B cell (primary cell): ENCODE results near the gene UTS2. TPM values are rescaled to one million over a fixed set of nuclear protein-coding genes. Genes with fewer than 3 reads are reported as not detected.

Experiments used
- ATAC-seq: fragments of 200-7000 bp; cut with Tn5 transposase; one replicate; pipeline ENCODE4 v1.10.0; 2021; ENCODE audit warnings: low read depth, mild to moderate bottlenecking, moderate number of reproducible peaks, moderate library complexity
- CTCF ChIA-PET: fragments of 350-600 bp; sonication (Branson Sonifier 250); formaldehyde crosslinking; loops from one replicate; lab custom pipeline; 2021; ENCODE audit warnings: antibody characterized with exemption, inconsistent platforms; lab: Charles Lee
- POLR2A ChIA-PET: fragments of 350-600 bp; sonication (Branson Sonifier 250); formaldehyde crosslinking; loops from one replicate; lab custom pipeline; 2021; ENCODE audit warnings: antibody characterized with exemption; lab: Charles Lee
- DNase-seq: peaks from one replicate; pipeline ENCODE4 v3.0.0; 2013
- H2AFZ ChIP-seq: 2 replicates; pipeline ENCODE4 v1.6.1; 2012; ENCODE audit warnings: mild to moderate bottlenecking, low read depth, low read length; ENCODE audit not compliant: insufficient read depth, poor library complexity, severe bottlenecking
- H3K27ac ChIP-seq, 2 donors: 1 replicate in 1 of 2; 2 replicates in 1 of 2; pipeline ENCODE4 v1.5.1; 2012 to 2013; ENCODE audit warnings: low read length in 2 of 2, mild to moderate bottlenecking in 2 of 2, moderate library complexity in 1 of 2
- H3K27me3 ChIP-seq, 4 experiments: fragments of 200-600 bp in 1 of 4; sonication (generic) in 1 of 4; replicated peaks in 1 of 4; 1 replicate in 2 of 4; 2 replicates in 2 of 4; pipeline versions ENCODE4 v1.6.1 to v1.7.0; 2013 to 2016; ENCODE audit warnings: low read length in 3 of 4, mild to moderate bottlenecking in 2 of 4, mixed read lengths in 1 of 4, moderate library complexity in 1 of 4; ENCODE audit not compliant: insufficient read depth in 4 of 4, control insufficient read depth in 3 of 4; ENCODE audit errors: control extremely low read depth in 1 of 4
- H3K36me3 ChIP-seq, 2 experiments: replicated peaks in 1 of 2; 1 replicate in 1 of 2; 2 replicates in 1 of 2; pipeline versions ENCODE4 v1.6.1 to v1.7.1; 2013; ENCODE audit warnings: low read length in 1 of 2; ENCODE audit not compliant: insufficient read depth in 2 of 2, control insufficient read depth in 1 of 2; ENCODE audit errors: control extremely low read depth in 1 of 2, extremely low read depth in 1 of 2
- H3K4me1 ChIP-seq, 2 donors: fragments of 200-600 bp in 1 of 2; sonication (generic) in 1 of 2; 1 replicate in 1 of 2; 2 replicates in 1 of 2; pipeline versions ENCODE4 v1.5.1 to v1.6.1; 2013 to 2017; ENCODE audit warnings: low read length in 2 of 2; ENCODE audit not compliant: control insufficient read depth in 2 of 2, insufficient read depth in 2 of 2
- H3K4me2 ChIP-seq: replicated peaks from 2 replicates; pipeline ENCODE3; 2012; ENCODE audit warnings: mild to moderate bottlenecking, low read depth, low read length; ENCODE audit not compliant: poor library complexity, severe bottlenecking
- H3K4me3 ChIP-seq, 5 experiments: fragments of 200-600 bp in 1 of 5; sonication (generic) in 1 of 5; 1 replicate in 3 of 5; 2 replicates in 2 of 5; pipeline versions ENCODE4 v1.5.1 to v1.7.0; 2011 to 2016; ENCODE audit warnings: low read length in 4 of 5, mild to moderate bottlenecking in 4 of 5, low read depth in 2 of 5, control low read depth in 1 of 5, moderate library complexity in 1 of 5; ENCODE audit not compliant: insufficient read depth in 1 of 5; ENCODE audit errors: control extremely low read depth in 1 of 5, extremely low read depth in 1 of 5
- H3K79me2 ChIP-seq: fragments of 200-600 bp; sonication (generic); one replicate; pipeline ENCODE4 v1.6.0; 2016; ENCODE audit warnings: low read length; ENCODE audit not compliant: control insufficient read depth, insufficient read depth
- H3K9ac ChIP-seq: fragments of 200-600 bp; sonication (generic); 2 replicates; pipeline ENCODE4 v1.6.1; 2017; ENCODE audit warnings: mild to moderate bottlenecking, low read length, moderate library complexity
- H3K9me3 ChIP-seq, 3 donors: one replicate each; pipeline versions ENCODE4 v1.6.1 to v1.7.1; 2013; ENCODE audit warnings: low read length in 2 of 3; ENCODE audit not compliant: control insufficient read depth in 2 of 3, insufficient read depth in 1 of 3; ENCODE audit errors: control extremely low read depth in 1 of 3
- H4K20me1 ChIP-seq: 2 replicates; pipeline ENCODE4 v1.6.0; 2012; ENCODE audit warnings: mild to moderate bottlenecking, low read length; ENCODE audit not compliant: insufficient read depth, control insufficient read depth, poor library complexity, severe bottlenecking
- H3K27ac Mint-ChIP-seq: one replicate; pipeline ENCODE4 v1.8.0; 2021; ENCODE audit warnings: mixed read lengths
- H3K27me3 Mint-ChIP-seq: one replicate; pipeline ENCODE4 v1.8.0; 2021; ENCODE audit warnings: mixed read lengths
- H3K4me1 Mint-ChIP-seq: one replicate; pipeline ENCODE4 v1.8.0; 2021; ENCODE audit warnings: mixed read lengths
- H3K4me3 Mint-ChIP-seq: one replicate; pipeline ENCODE4 v1.8.0; 2021; ENCODE audit warnings: mixed read lengths
- H3K9me3 Mint-ChIP-seq: one replicate; pipeline ENCODE4 v1.8.0; 2022; ENCODE audit warnings: mixed read lengths; ENCODE audit not compliant: insufficient read depth
- CTCF ChIP-seq: fragments of 200-600 bp; IDR thresholded peaks from one replicate; pipeline ENCODE4 v1.8.0; 2022; ENCODE audit warnings: antibody characterized with exemption, mild to moderate bottlenecking
- EZH2 ChIP-seq: IDR thresholded peaks from 2 replicates; pipeline ENCODE4 v1.6.1; 2012; ENCODE audit warnings: borderline replicate concordance, low read depth, mild to moderate bottlenecking, moderate library complexity, low read length; ENCODE audit not compliant: insufficient read depth, poor library complexity, severe bottlenecking
- WGBS: methylation state at CpG from one replicate; pipeline ENCODE4 v1.1.5; 2013; ENCODE audit warnings: missing lambda C conversion rate; ENCODE audit not compliant: insufficient coverage; 5-methylcytosine and 5-hydroxymethylcytosine counted together
- intact Hi-C: fragments of 100-400 bp; cut with micrococcal nuclease; formaldehyde crosslinking; loops from one replicate; pipeline ENCODE4 v1.10.0; 2022
- polyA plus RNA-seq: library from polyadenylated mRNA; depleted of rRNA; stranded (reverse); fragments of >200 nt; gene quantifications from 2 replicates; pipeline ENCODE4 v1.2.3, GENCODE V29; 2012
- total RNA-seq, 2 donors: library from RNA; stranded (reverse); fragments of 120-200 nt in 1 of 2; gene quantifications; 1 replicate in 1 of 2; 2 replicates in 1 of 2; pipeline versions ENCODE4 v1.2.3 to v1.2.4, GENCODE V29; 2013 to 2022

The UTS2 gene
- total and polyA plus RNA-seq, 2 donors (not counting 1 experiment from before 2014, with no cell fraction given), result 5.5 TPM; not detected in 1

- POLR2A ChIA-PET, result no interaction called here
- H3K4me3 ChIP-seq, result peak overlapping the region in 1 of 5 experiments; percentile 9
- no peak overlapping the region for H2AFZ ChIP-seq
- H3K9ac ChIP-seq, result no peak overlapping the region
- DNase-seq, result no peak
- no peaks in the 10 kb centered on the region for H3K79me2 ChIP-seq
- peak overlapping the region; percentile 35 for H3K4me2 ChIP-seq
- Mint-ChIP-seq H3K4me3 (no peak overlapping the region), H3K9me3 (no peaks in the 10 kb centered on the region), H3K27ac (no peak overlapping the region), H3K4me1 (peaks cover 12% of the 10 kb centered on the region), H3K27me3 (no peaks in the 10 kb centered on the region)
- no peaks in the 10 kb centered on the region for H4K20me1 ChIP-seq
- H3K36me3 ChIP-seq, result peaks cover 0 to 3% of the 10 kb centered on the region in 2 experiments
- TF ChIP-seq EZH2 (no peak), CTCF (no peak)
- no CpG with 5 or more reads among the region's 7 CpGs for WGBS
- CTCF ChIA-PET, result no interaction called here
- H3K4me1 ChIP-seq, result peaks cover 3 to 16% of the 10 kb centered on the region in 2 donors
- H3K27me3 ChIP-seq, result no peaks in the 10 kb centered on the region
- no peak for ATAC-seq
- intact Hi-C loops, result no loop called here
- H3K27ac ChIP-seq, result no peak overlapping the region
- H3K9me3 ChIP-seq, result no peaks in the 10 kb centered on the region
Observed at GRCh38 chr1:7826363-7826762, 26.5 kb downstream of the UTS2 start.

GRCh38 chr1:7824701-7825100 lies 28.2 kb downstream of the UTS2 start:
- intact Hi-C loops, result no loop called here
- Histone ChIP-seq H3K36me3 (peaks cover 0 to 3% of the 10 kb centered on the region in 2 experiments), H3K4me2 (no peak overlapping the region), H3K9ac (no peak overlapping the region), H3K27me3 (no peaks in the 10 kb centered on the region), H4K20me1 (no peaks in the 10 kb centered on the region), H3K27ac (no peak overlapping the region), H3K4me3 (no peak overlapping the region), H3K79me2 (no peaks in the 10 kb centered on the region), H2AFZ (no peak overlapping the region), H3K4me1 (peaks cover 0 to 11% of the 10 kb centered on the region in 2 donors), H3K9me3 (no peaks in the 10 kb centered on the region)
- 96% methylated on average over 5 of the region's 8 CpGs for WGBS
- TF ChIP-seq CTCF, result no peak
- TF ChIP-seq EZH2, result no peak
- CTCF ChIA-PET, result no interaction called here
- Mint-ChIP-seq H3K4me3 (no peak overlapping the region), H3K9me3 (no peaks in the 10 kb centered on the region), H3K4me1 (peaks cover 8% of the 10 kb centered on the region), H3K27ac (no peak overlapping the region), H3K27me3 (no peaks in the 10 kb centered on the region)
- DNase-seq, result no peak
- no peak for ATAC-seq
- POLR2A ChIA-PET, result no interaction called here
